K562 (cell line): ENCODE results near the gene FAM149B1. TPM values are rescaled to one million over a fixed set of nuclear protein-coding genes. Genes with fewer than 3 reads are reported as not detected.

Experiments used
- ATAC-seq: fragments of 200-7000 bp; cut with Tn5 transposase; 3 replicates; pipeline ENCODE4 v1.9.1; 2020; ENCODE audit warnings: moderate library complexity
- BruUV-seq: library from RNA; stranded (reverse); fragments of 400-500 nt; replicated peaks from 2 replicates; lab custom pipeline; 2021; lab: Mats Ljungman, UMichigan
- CTCF ChIA-PET: fragments of 300-600 bp; formaldehyde crosslinking; extraction: SDS; loops from one replicate; lab custom pipeline; 2021; ENCODE audit warnings: low intra/inter-chr PET ratio; lab: Yijun Ruan, JAX
- POLR2A ChIA-PET: fragments of 300-600, 350-650 bp; sonication (Branson Sonifier 250); formaldehyde crosslinking; extraction: SDS; loops from one replicate; lab custom pipeline; 2021; ENCODE audit warnings: antibody characterized with exemption, inconsistent platforms; lab: Yijun Ruan, JAX
- DNase-seq, 4 experiments: peaks; one replicate each; pipeline versions ENCODE4 v3.0.0 to v3.0.0-alpha.2; 2011 to 2018; ENCODE audit warnings: low spot score in 3 of 4, mixed read lengths in 3 of 4; ENCODE audit errors: extremely low read depth in 1 of 4
- FAIRE-seq: peaks from 2 replicates; lab custom pipeline; 2011; peaks lifted over from hg19 to GRCh38; lab: Jason Lieb, UNC
- H2AFZ ChIP-seq: 2 replicates; pipeline ENCODE4 v1.6.0; 2011; ENCODE audit warnings: low read depth, low read length, control low read depth, inconsistent platforms
- H3K27ac ChIP-seq: fragments of 200-600 bp; 3 replicates; pipeline ENCODE4 v1.8.0; 2011; ENCODE audit warnings: low read depth, mild to moderate bottlenecking, control low read depth, inconsistent platforms, low read length, moderate library complexity, mixed read lengths; ENCODE audit errors: extremely low read depth
- H3K27me3 ChIP-seq, 2 experiments: fragments of 300-600 bp in 1 of 2; 2 replicates in 1 of 2; 3 replicates in 1 of 2; pipeline versions ENCODE4 v1.6.0 to v1.8.0; 2011; ENCODE audit warnings: inconsistent platforms in 2 of 2, low read length in 2 of 2, mild to moderate bottlenecking in 1 of 2, mixed read lengths in 1 of 2, moderate library complexity in 1 of 2; ENCODE audit not compliant: control insufficient read depth in 2 of 2, insufficient read depth in 2 of 2
- H3K36me3 ChIP-seq: fragments of 300-600 bp; 3 replicates; pipeline ENCODE4 v1.8.0; 2011; ENCODE audit warnings: mild to moderate bottlenecking, low read length, inconsistent platforms; ENCODE audit not compliant: control insufficient read depth, insufficient read depth
- H3K4me1 ChIP-seq, 2 experiments: fragments of 200-600 bp in 1 of 2; replicated peaks in 1 of 2; 2 replicates in 1 of 2; 3 replicates in 1 of 2; pipeline versions ENCODE4 v1.5.1 to v1.8.0; 2011; ENCODE audit warnings: inconsistent platforms in 2 of 2, low read length in 2 of 2, mild to moderate bottlenecking in 1 of 2, mixed read lengths in 1 of 2, moderate library complexity in 1 of 2; ENCODE audit not compliant: control insufficient read depth in 2 of 2, insufficient read depth in 2 of 2
- H3K4me2 ChIP-seq: 2 replicates; pipeline ENCODE4 v1.6.1; 2011; ENCODE audit warnings: low read length, control low read depth, inconsistent platforms, mixed read lengths; ENCODE audit not compliant: insufficient read depth
- H3K4me3 ChIP-seq: fragments of 200-600 bp; sonication (generic), shearing (Covaris generic); 2 replicates; pipeline ENCODE4 v1.5.1; 2016; ENCODE audit warnings: control low read depth, inconsistent platforms
- H3K79me2 ChIP-seq: fragments of 200-600 bp; 3 replicates; pipeline ENCODE4 v1.8.0; 2011; ENCODE audit warnings: low read length, inconsistent platforms; ENCODE audit not compliant: control insufficient read depth, insufficient read depth
- H3K9ac ChIP-seq, 2 experiments: 2 replicates each; pipeline versions ENCODE4 v1.6.0 to v1.6.1; 2011; ENCODE audit warnings: low read depth in 2 of 2, low read length in 2 of 2, control low read depth in 1 of 2, inconsistent platforms in 1 of 2, mild to moderate bottlenecking in 1 of 2, mixed read lengths in 1 of 2; ENCODE audit not compliant: insufficient read depth in 1 of 2
- H3K9me1 ChIP-seq: one replicate; pipeline ENCODE4 v1.6.0; 2011; ENCODE audit warnings: inconsistent platforms, mild to moderate bottlenecking, low read length, moderate library complexity; ENCODE audit not compliant: control insufficient read depth, insufficient read depth
- H3K9me3 ChIP-seq: replicated peaks from 2 replicates; pipeline ENCODE4 v1.5.1; 2011; ENCODE audit warnings: low read depth, low read length, inconsistent platforms; ENCODE audit not compliant: control insufficient read depth, insufficient read depth
- H4K20me1 ChIP-seq: replicated peaks from 2 replicates; pipeline ENCODE4 v1.6.1; 2011; ENCODE audit warnings: low read length, inconsistent platforms, mixed read lengths; ENCODE audit not compliant: control insufficient read depth, insufficient read depth
- ARID2 ChIP-seq: fragments of 450-650 bp; IDR thresholded peaks from 2 replicates; pipeline ENCODE4 v1.6.1; 2017; ENCODE audit warnings: antibody characterized with exemption, mild to moderate bottlenecking
- BACH1 ChIP-seq: fragments of 200-800 bp; sonication (Bioruptor generic); IDR thresholded peaks from 2 replicates; pipeline ENCODE4 v1.6.1; 2016; ENCODE audit warnings: missing genetic modification characterization, missing compliant biosample characterization
- CEBPB ChIP-seq: fragments of 450-650 bp; IDR thresholded peaks from 2 replicates; pipeline ENCODE4 v1.6.1; 2016; ENCODE audit warnings: missing genetic modification characterization, missing compliant biosample characterization
- TSC22D4 ChIP-seq: fragments of 450-650 bp; IDR thresholded peaks from 2 replicates; pipeline ENCODE4 v1.6.1; 2016; ENCODE audit warnings: missing genetic modification characterization, missing biosample characterization, control low read depth
- U2AF1 ChIP-seq: fragments of 200-400 bp; formaldehyde crosslinking; optimal IDR thresholded peaks from 2 replicates; pipeline ENCODE3; 2017; ENCODE audit warnings: mild to moderate bottlenecking, low read depth, low read length, moderate library complexity
- ZNF212 ChIP-seq: fragments of 450-650 bp; formaldehyde crosslinking; IDR thresholded peaks from 2 replicates; pipeline ENCODE4 v1.4.0; 2020; ENCODE audit warnings: mild to moderate bottlenecking
- WGBS: fragments of 100-300 bp; shearing (Covaris generic); methylation state at CpG from one replicate; pipeline ENCODE4 v1.1.6; 2016; ENCODE audit warnings: low coverage, mixed read lengths; ENCODE audit not compliant: insufficient coverage; ENCODE audit errors: missing lambda C conversion rate; 5-methylcytosine and 5-hydroxymethylcytosine counted together
- in situ Hi-C: fragments of 300-500 bp; cut with MboI; formaldehyde crosslinking; loops from 4 replicates; pipeline ENCODE4 v1.15.0; 2018; ENCODE audit warnings: inconsistent platforms, mixed read lengths
- intact Hi-C: fragments of 100-400 bp; cut with micrococcal nuclease; formaldehyde crosslinking; loops from 2 replicates; pipeline ENCODE4 v1.14.2; 2022
- polyA plus RNA-seq, 8 experiments: library from polyadenylated mRNA; depleted of rRNA in 4 of 8; stranded (reverse) in 5 of 8; unstranded in 3 of 8; fragments of >200 nt; fragmentation: Nextera tagmentation in 2 of 8; fragmentation: Illumina TruSeq in 1 of 8; extraction: Ambion mirVana in 2 of 8; extraction: Trizol in 1 of 8; gene quantifications; 2 replicates each; pipeline versions ENCODE4 v1.2.1 to v1.2.3, GENCODE V29; 2011 to 2014; ENCODE audit warnings: inconsistent platforms in 1 of 8, missing spikeins in 1 of 8
- total RNA-seq, 7 experiments: library from RNA; depleted of rRNA in 6 of 7; stranded (reverse); fragments of >200 nt in 6 of 7; fragmentation: Illumina TruSeq in 2 of 7; extraction: Trizol in 2 of 7; gene quantifications; 2 replicates each; pipeline versions ENCODE4 v1.2.1 to v1.2.3, GENCODE V29; 2011 to 2021; ENCODE audit warnings: low replicate concordance in 1 of 7
- TF ChIP-seq, protein P1 (sequence below): IDR thresholded peaks from 3 replicates; pipeline ENCODE4 v1.6.1; 2011; ENCODE audit warnings: borderline replicate concordance, mild to moderate bottlenecking; ENCODE audit not compliant: insufficient read length, insufficient read depth
- TF ChIP-seq, protein P2 (sequence below), 2 experiments: fragments of 450-650 bp; IDR thresholded peaks; 2 replicates each; pipeline ENCODE4 v1.6.1; 2018; ENCODE audit warnings: mild to moderate bottlenecking in 2 of 2, low read depth in 1 of 2; ENCODE audit not compliant: partially characterized antibody in 2 of 2

The FAM149B1 gene
- total and polyA plus RNA-seq, 9 of the 15 experiments (the other 6 are each of a cell fraction or from before 2014, with no cell fraction given): 4.2 to 18.5 (median 9.3) TPM

DNA sequence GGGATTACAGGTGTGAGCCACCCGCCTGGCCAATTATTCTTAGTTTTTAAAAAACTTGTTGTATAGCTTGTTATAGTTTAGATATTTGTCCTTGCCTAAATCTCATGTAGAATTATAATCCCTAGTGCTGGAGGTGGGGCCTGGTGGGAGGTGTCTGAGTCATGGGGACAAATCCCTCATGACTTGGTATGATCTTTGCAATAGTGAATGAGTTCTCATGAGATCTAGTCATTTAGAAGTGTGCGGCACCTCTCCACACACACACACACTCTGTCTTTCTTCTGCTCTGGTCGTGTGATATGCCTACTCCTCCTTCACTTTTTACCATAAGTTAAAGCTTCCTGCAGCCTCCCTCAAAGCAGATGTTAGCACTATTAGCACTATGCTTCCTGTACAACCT is 37.2 kb downstream of the FAM149B1 start (continued):
- TF ChIP-seq, protein P1, sequence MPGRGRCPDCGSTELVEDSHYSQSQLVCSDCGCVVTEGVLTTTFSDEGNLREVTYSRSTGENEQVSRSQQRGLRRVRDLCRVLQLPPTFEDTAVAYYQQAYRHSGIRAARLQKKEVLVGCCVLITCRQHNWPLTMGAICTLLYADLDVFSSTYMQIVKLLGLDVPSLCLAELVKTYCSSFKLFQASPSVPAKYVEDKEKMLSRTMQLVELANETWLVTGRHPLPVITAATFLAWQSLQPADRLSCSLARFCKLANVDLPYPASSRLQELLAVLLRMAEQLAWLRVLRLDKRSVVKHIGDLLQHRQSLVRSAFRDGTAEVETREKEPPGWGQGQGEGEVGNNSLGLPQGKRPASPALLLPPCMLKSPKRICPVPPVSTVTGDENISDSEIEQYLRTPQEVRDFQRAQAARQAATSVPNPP: no peak
- TF ChIP-seq, all 486 proteins: peak for 0

- BruUV-seq: no TSS peak
- H3K4me2 ChIP-seq: no peak overlapping the region
- H3K4me1 ChIP-seq: peaks cover 0 to 1% of the 10 kb centered on the region in 2 experiments; a peak in 1 of 5 replicates
- no peaks in the 10 kb centered on the region for H3K79me2 ChIP-seq
- FAIRE-seq (no peak), DNase-seq (no peak), ATAC-seq (no peak)
- H3K27me3 ChIP-seq: no peaks in the 10 kb centered on the region
- no peak overlapping the region for H3K4me3 ChIP-seq
- intact Hi-C loops: no loop called here
- H4K20me1 ChIP-seq: no peaks in the 10 kb centered on the region
- H3K9me3 ChIP-seq: no peaks in the 10 kb centered on the region; the same call in 1 of the 2 replicates
- 60% methylated on average over 1 of the region's 1 CpG for WGBS
- H3K9ac ChIP-seq: no peak overlapping the region
- H3K9me1 ChIP-seq: no peaks in the 10 kb centered on the region
- CTCF ChIA-PET: no interaction called here
- in situ Hi-C loops: no loop called here
- no peaks in the 10 kb centered on the region for H3K36me3 ChIP-seq
- POLR2A ChIA-PET: interaction anchor here (0.5 to 1.0 kb wide), 3 partner anchors 28 to 207 kb away, joined by 3 read pairs; no protein-coding TSS in a partner anchor
- TF ChIP-seq, protein P2, sequence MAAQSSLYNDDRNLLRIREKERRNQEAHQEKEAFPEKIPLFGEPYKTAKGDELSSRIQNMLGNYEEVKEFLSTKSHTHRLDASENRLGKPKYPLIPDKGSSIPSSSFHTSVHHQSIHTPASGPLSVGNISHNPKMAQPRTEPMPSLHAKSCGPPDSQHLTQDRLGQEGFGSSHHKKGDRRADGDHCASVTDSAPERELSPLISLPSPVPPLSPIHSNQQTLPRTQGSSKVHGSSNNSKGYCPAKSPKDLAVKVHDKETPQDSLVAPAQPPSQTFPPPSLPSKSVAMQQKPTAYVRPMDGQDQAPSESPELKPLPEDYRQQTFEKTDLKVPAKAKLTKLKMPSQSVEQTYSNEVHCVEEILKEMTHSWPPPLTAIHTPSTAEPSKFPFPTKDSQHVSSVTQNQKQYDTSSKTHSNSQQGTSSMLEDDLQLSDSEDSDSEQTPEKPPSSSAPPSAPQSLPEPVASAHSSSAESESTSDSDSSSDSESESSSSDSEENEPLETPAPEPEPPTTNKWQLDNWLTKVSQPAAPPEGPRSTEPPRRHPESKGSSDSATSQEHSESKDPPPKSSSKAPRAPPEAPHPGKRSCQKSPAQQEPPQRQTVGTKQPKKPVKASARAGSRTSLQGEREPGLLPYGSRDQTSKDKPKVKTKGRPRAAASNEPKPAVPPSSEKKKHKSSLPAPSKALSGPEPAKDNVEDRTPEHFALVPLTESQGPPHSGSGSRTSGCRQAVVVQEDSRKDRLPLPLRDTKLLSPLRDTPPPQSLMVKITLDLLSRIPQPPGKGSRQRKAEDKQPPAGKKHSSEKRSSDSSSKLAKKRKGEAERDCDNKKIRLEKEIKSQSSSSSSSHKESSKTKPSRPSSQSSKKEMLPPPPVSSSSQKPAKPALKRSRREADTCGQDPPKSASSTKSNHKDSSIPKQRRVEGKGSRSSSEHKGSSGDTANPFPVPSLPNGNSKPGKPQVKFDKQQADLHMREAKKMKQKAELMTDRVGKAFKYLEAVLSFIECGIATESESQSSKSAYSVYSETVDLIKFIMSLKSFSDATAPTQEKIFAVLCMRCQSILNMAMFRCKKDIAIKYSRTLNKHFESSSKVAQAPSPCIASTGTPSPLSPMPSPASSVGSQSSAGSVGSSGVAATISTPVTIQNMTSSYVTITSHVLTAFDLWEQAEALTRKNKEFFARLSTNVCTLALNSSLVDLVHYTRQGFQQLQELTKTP (IDR thresholded peaks at IDR 0.05; ENCODE audit: low read depth in 1 of 2, partially characterized antibody in 2 of 2): no peak
- TF ChIP-seq ARID2: no peak
- TF ChIP-seq CEBPB (tag): no peak
- TF ChIP-seq TSC22D4: no peak
- TF ChIP-seq ZNF212 (CRISPR knock-in tag): no peak
- no peak for TF ChIP-seq BACH1 (tag)
- TF ChIP-seq U2AF1: no peak
- no peak overlapping the region for H3K27ac ChIP-seq
- no peak overlapping the region for H2AFZ ChIP-seq
These were observed 38.0 kb downstream of the FAM149B1 start for GRCh38 chr10:73205890-73206289.
